Activated effector memory CD4-positive, alpha-beta T cell treated with anti-CD3 and anti-CD28 coated beads, Interleukin-2, amount 50 U/mL, for 16 hours (primary cell): Measurements from ENCODE around the gene LTBP2.
"Not testable (repeated sequence)": the region's sequence is repeated elsewhere in the genome, so short reads cannot be mapped to it uniquely, and the experiment has no call there.

Experiments
- DNase-seq: peaks from one replicate; pipeline ENCODE4 v3.0.0-alpha.2; 2020

Gene LTBP2

DNA sequence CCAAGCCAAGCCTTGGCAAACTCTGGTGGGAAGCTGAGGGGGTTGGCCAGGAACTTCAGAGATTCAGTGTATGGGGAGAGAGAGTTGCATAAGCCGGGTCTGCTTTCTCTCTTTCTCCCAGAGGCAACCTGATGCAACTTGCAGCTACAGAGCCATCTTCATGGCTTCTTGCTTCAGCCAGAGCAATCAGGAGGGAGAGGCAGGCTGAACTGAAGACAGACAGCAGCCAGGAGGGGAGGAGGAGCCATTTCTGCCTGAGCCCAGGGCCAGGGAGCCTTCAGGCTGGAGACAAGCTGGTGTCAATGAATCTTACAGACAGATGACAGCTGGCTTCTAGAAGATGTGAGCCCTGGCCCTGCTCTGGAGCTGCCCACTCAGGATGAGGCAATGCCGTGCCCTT, 137.7 kb downstream of the LTBP2 start:
- no peak for DNase-seq

DNA sequence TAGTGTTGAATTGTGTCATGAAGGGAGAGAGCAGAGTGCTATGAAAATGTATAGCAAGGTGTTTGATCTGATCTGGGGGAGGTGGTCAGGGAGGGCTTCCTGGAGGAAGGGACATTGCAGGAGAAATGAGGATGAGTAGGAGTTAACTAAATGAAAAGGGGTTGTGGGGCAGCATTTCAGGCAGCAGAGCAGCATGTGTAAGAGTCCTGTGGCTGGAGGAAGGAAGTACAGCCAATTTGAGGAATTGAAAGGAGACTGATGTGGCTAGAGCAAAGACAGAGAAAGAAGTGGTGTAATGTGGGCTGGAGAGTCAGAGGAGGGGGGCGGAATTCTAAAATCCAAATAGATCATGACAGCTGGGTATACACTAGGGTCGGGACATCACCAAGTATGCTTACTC, 139.4 kb downstream of the LTBP2 start:
- DNase-seq: no peak

DNA sequence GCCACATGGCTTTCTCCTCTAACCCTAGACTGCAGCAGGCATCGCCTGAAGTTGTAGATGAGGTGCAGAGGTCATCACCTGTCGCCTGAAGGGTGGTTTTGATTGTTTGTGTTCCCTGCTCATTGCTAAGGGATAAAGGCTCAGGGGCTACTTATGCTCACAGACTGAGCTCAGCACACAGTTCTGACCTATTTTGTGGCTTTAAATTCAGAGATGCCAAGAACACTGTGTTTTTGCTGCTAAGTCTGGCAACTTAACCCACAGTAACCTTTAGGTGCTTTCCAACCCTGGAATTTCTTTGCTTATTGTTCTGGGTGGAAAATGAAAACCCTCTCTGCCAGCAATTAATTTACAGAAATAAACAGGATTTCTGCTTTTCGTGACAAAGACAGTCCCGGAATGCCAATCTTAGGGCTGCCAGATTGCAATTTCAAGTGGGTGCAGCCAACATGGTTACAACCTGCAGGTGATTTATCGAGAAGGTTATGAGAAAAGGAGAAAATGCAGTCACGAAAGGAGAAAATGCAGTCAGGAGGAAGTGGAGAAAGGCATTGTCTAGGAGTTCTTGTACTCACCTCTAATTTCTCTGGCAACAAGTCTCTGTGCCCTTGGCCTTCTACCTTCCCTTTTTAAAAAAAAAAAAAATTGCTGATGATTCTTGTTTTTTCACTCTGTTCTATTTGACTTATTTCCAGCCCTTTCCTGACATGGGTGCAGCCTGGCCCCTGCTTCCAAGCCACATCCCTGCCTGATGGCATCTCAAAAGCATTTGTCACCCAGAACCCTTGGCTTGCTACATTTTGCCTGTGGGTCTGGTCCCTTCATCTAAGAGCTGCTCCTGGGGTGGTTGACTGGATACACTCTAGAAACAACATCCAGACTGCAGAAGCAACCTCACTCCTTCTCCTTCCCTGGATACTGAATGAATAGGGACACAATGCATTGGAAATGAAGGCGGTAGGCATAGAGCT, 142.2 kb downstream of the LTBP2 start:
- DNase-seq: no peak

DNA sequence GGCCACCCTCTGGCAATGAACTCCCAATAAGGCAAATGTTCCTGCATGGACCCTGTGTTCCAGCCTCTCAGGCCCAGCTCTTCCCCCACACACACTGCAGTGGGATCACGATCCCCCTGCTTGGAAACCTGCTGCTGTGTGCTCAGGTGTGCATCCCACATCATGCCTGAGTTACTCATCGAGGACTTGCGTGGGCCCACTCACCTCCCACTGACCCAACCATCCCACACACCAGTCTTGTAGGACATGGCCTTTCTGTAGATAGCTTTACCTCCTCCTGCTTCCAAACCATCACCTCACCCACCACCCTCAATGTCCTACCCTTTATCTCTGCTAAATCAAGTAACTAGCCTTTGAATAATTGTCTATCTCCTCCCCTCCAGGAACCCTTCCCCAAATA, 143.5 kb downstream of the LTBP2 start:
- DNase-seq: no peak

DNA sequence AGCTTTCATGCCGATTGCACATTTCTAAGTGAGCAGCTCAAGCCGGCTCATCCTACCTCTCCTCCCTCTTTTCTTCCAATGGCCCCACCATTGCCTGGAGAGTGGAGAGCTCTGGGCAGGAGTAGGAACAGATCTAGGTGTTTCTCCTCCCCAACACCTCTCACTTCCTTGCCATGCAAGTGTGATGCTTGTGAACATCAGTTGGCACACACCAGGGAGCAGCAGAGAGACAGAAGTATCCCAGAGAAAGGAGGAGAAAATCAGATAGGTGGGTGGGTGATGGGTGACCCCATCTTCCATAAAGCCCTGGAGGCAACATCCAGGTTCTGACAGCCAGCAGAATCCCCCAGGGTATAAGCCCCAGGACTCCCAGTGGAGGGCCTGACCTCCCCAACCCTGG, 146.7 kb downstream of the LTBP2 start:
- no peak for DNase-seq

DNA sequence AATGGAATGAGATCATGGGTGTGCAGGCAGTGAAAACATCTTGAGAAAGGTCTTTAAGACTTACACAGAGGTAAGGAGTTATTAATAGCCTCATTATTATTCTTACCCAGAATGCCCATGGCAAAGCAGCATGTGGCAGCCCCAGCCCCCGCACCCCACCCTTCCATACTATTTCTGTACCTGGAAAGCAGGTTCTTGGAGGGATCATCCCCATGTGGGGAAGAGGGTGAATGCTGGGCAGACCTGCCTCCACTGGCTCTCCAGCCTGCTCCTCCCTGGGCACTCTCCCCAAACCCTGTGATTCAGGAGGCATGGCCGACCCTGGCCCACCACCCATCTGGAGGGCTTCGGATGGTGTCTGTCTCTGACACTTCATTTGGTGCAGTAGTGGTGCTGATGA, 147.3 kb downstream of the LTBP2 start:
- no peak for DNase-seq

DNA sequence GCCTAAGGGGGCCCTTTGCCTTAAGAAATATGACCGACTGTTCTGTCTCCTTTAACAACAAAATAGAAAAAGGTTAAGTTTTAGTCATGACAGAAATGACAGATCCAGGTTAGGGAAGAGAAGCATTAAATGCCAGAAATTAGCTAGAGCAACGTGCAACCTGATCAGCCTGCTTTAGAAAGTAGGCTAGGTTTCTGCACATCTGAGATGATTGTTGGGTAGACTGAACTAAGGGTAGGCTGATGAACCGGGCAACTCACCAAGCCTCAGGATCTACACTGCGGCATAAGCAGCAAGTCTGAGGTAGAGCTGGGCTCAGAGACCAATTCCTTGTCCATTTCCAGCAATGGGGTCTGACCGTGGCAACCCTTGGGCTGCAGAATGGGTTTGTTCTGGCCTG, 148.3 kb downstream of the LTBP2 start:
- no peak for DNase-seq

DNA sequence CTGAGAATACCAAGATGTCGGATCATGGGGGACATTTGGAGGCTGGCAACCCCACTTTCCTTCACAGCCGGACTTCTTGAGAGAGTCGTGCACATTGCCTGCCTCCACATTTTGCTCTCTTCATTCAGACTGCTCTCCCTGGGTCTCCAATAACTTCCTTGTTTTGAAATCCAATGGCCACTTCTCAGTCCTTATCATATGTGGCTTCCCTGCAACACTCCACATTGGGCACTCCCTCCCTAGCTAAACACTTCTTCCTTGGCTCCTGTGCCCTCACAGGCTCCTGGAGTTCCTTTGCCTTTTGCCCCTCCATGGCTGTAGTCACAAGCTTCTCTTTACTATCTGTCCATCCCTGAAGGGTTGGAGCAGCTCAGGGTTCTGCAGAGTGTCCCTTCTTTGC, 149.0 kb downstream of the LTBP2 start:
- DNase-seq: no peak

DNA sequence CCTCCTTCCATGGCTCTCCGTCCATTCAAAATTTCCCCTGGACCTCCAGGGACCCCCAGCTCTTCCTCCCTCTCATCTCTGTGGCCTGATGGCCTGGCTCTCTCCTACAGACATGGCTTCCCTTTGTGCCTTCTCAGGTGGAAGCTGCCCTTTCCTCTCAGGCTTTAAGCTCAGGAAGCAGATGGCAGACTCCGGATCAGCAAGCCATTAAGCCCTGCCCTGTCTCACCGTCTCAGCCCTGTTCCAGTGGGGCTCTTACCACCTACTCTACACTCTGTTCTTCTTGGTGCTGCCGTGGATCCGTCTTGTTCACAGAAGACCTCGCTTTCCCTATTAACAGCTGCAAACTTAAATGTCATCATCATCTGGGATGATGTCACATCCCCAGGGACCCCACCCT, 152.1 kb downstream of the LTBP2 start:
- DNase-seq: no peak

DNA sequence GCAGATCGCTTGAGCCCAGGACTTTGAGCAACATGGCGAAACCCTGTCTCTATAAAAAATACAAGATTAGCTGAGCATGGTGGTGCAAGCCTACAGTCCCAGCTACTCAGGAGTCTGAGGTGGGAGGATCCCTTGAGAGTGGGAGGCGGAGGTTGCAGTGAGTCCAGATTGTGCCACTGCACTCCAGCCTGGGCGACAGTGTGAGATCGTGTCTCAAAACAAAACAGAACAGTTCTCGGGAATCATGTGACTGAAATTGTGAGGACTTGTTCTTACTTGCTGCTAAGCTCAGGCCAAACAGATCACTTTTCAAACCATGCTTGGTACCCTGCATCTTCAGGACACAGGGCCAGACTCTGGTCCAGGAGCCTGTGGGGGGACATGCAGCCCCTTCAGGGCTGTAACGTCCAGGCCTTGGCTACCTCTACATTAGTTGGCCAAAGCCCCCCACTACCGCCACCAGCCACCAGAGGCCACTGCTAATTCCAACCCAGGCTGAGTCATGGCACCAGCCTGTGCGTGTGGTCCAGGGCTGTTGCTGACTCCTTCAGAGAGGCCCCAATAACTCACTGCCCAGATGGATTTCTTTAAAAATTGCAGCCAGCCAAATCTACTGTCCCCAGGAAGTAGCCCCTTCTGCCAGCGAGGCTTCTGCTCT, 152.6 kb downstream of the LTBP2 start:
- DNase-seq: peak; percentile 65

DNA sequence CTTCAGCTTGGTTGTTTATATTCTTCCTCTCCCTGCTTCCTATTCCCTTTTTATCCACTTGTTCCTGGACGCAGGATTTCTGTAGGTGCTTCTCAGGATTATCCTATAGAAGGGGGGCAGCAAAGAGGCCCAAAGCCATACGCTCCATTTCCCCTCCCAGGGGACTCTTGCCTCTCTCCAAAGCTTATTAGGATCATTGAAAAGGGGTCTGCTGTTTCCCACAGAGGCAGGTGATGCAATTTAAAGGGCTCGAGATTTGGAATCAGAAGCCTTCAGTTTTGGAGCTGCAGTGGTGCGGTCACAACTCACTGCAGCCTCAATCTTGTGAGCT, 154.5 kb downstream of the LTBP2 start:
- DNase-seq: no peak

DNA sequence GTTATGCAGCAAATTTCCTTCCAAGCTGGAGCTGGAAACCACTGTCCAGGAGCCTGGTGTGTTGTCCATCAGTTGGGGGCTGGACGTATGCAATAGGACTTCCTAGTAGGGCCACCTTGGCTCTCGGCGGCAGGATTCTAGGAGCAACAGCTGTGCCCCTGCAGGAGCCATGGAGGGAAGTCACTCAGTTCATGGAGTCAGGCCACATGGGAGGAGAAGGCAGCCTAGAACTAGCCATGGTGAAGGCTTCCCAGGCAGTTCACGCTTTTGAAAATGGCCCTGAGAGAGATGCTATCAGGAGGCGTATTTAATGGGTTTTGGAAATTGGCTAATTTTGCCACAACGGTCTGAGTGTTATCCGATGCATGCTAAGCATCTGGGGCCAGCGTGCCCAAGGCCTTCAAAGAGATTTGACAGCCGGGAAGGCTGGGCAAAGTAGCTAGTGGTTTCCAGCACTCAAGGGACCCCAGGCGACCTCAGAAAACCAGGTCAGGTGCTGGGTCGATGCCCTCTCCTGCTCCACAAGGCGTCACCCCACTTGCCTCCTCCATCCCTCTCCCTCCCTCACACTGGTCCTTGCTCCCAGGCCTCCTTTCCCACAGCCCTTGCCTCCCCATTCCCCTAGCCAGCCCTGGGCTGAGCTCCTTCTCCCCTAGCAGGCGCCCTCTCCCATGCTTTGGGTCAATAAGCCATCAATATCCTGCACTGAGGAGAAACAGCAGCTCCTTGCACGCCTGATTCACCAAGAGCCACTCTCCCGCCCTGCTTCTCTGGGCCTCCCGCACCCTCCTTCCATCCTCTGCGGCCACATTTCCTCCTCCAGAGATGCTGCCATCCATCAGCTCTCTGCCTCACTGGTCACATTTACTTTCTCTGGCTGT, 155.1 kb downstream of the LTBP2 start:
- no peak for DNase-seq

DNA sequence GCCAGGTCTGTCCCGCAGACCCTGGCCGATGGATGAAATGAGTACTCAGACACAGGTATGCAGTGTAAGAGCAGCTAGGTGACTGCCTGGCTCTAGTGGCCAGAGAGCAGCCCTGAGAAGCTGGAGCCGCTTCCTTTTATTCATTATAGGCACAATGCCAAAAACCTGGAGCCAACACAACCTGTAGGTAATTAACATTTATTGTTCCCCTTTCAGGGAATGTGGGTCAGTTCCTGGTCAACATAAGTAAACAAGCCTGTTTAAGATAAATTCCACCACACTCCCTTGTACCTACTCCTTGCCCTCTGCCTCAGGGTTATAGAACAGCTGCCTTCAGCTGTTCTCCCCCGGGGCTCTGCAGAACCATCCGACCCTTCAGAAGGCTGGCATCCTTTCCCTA, 157.6 kb downstream of the LTBP2 start:
- not testable (repeated sequence) for DNase-seq
